Measurements from ENCODE around the gene S100A11. TPM values are rescaled to one million over a fixed set of nuclear protein-coding genes. Genes with fewer than 3 reads are reported as not detected.
A peak's percentile ranks its signal among the peaks of the same experiment; 100 is the strongest.

Gene S100A11
- total RNA-seq, 1 donor from 2014 or later: 737 TPM

DNA sequence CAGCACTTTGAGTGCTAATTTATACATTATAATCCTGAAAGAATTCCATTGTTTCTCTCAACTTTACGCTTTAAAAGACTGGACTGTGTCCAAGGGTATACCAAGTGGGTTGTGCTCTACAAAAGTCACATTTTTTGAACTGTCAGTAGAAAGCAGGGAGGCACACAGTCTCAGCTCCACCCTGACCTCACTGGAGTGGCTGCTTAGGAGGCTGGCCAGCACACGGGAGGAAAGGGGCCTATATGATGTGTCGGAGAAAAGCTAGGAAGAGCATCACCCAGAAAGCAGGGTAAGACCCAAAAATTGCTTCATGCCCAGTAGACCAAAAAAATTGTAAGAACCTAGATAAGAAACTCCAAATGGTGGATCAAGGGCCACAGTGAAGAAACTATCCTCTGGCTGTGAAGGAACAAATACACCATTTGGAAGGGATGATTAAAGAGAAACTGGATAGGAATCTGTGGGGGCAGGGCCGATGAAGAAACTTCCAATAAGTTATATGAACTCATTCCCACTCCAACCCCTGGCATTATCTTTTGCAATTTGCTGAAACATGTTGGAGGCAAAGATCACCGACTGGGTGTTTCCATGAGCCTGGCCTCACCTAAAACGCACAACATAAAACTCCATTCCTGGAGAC is 45.0 kb downstream of the S100A11 start:
- ATAC-seq (no peak), DNase-seq (no peak)
- H3K27me3 ChIP-seq (ENCODE audit: low read depth): no peaks in the 10 kb centered on the region
- intact Hi-C loops (cut with DNase I): no loop called here
- peak overlapping the region; percentile 98 for H3K27ac ChIP-seq
- H3K4me1 ChIP-seq: peaks cover 73% of the 10 kb centered on the region
- peaks cover 1% of the 10 kb centered on the region for H3K36me3 ChIP-seq
- TF ChIP-seq, protein P1, sequence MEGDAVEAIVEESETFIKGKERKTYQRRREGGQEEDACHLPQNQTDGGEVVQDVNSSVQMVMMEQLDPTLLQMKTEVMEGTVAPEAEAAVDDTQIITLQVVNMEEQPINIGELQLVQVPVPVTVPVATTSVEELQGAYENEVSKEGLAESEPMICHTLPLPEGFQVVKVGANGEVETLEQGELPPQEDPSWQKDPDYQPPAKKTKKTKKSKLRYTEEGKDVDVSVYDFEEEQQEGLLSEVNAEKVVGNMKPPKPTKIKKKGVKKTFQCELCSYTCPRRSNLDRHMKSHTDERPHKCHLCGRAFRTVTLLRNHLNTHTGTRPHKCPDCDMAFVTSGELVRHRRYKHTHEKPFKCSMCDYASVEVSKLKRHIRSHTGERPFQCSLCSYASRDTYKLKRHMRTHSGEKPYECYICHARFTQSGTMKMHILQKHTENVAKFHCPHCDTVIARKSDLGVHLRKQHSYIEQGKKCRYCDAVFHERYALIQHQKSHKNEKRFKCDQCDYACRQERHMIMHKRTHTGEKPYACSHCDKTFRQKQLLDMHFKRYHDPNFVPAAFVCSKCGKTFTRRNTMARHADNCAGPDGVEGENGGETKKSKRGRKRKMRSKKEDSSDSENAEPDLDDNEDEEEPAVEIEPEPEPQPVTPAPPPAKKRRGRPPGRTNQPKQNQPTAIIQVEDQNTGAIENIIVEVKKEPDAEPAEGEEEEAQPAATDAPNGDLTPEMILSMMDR (IDR thresholded peaks at IDR 0.05): no peak
- no peaks in the 10 kb centered on the region for H3K9me3 ChIP-seq
- H3K4me3 ChIP-seq: peak overlapping the region; percentile 79

- H3K9me3 ChIP-seq: no peaks in the 10 kb centered on the region
- ATAC-seq (no peak), DNase-seq (no peak)
- no peaks in the 10 kb centered on the region for H3K27me3 ChIP-seq (ENCODE audit: low read depth)
- intact Hi-C loops (cut with DNase I): no loop called here
- H3K4me1 ChIP-seq: peaks cover 83% of the 10 kb centered on the region
- H3K27ac ChIP-seq: peak overlapping the region; percentile 98
- TF ChIP-seq, protein P1 (IDR thresholded peaks at IDR 0.05): no peak
- H3K4me3 ChIP-seq: peak overlapping the region; percentile 79
- peaks cover 11% of the 10 kb centered on the region for H3K36me3 ChIP-seq
These were observed 46.0 kb downstream of the S100A11 start for GRCh38 chr1:151990856-151991198.

- peak overlapping the region; percentile 98 for H3K27ac ChIP-seq
- no peaks in the 10 kb centered on the region for H3K9me3 ChIP-seq
- peaks cover 17% of the 10 kb centered on the region for H3K36me3 ChIP-seq
- no peaks in the 10 kb centered on the region for H3K27me3 ChIP-seq (ENCODE audit: low read depth)
- intact Hi-C loops (cut with DNase I): no loop called here
- ATAC-seq (no peak), DNase-seq (no peak)
- H3K4me1 ChIP-seq: peaks cover 85% of the 10 kb centered on the region
- peak overlapping the region; percentile 79 for H3K4me3 ChIP-seq
- TF ChIP-seq, protein P1 (IDR thresholded peaks at IDR 0.05): no peak
These were observed 46.5 kb downstream of the S100A11 start for GRCh38 chr1:151990058-151990855.

- peak overlapping the region; percentile 79 for H3K4me3 ChIP-seq
- ATAC-seq (peak; percentile 49 to 50), DNase-seq (peak; percentile 80)
- TF ChIP-seq, protein P1 (IDR thresholded peaks at IDR 0.05): no peak
- intact Hi-C loops (cut with DNase I): no loop called here
- H3K27ac ChIP-seq: peak overlapping the region; percentile 98
- H3K36me3 ChIP-seq: peaks cover 26% of the 10 kb centered on the region
- peaks cover 85% of the 10 kb centered on the region for H3K4me1 ChIP-seq
- H3K9me3 ChIP-seq: no peaks in the 10 kb centered on the region
- no peaks in the 10 kb centered on the region for H3K27me3 ChIP-seq (ENCODE audit: low read depth)
These were observed 47.5 kb downstream of the S100A11 start for GRCh38 chr1:151989211-151989862.

DNA sequence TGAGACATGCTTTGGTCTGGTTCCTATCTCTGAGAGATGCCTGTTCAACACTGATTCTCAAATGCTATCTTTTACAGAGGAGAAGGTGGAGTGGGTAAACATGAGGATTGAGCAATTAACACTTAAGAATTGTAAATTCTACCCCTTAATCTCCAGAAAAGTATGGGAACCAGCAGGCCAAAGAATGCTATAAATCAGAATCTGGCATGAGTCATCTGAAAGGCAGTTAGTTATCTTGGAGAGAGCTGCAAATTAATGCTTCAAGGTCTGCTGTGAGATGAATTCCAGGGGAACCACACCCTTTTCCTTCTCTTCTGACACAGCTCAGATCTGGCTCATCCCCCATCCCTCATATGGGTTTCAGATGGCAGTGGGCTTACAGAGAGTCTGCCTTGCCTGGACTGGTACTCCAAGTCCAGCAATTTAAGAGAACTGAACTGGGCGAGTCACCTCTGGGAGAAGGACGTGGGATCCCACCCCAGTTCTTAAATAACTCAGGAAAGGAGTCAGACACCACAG is 48.3 kb downstream of the S100A11 start:
- Histone ChIP-seq H3K27me3 (ENCODE audit: low read depth) (no peaks in the 10 kb centered on the region), H3K4me3 (peak overlapping the region; percentile 79), H3K9me3 (no peaks in the 10 kb centered on the region), H3K36me3 (peaks cover 35% of the 10 kb centered on the region), H3K4me1 (peaks cover 88% of the 10 kb centered on the region), H3K27ac (peak overlapping the region; percentile 98)
- TF ChIP-seq, protein P1 (IDR thresholded peaks at IDR 0.05): no peak
- no peak for DNase-seq
- intact Hi-C loops (cut with DNase I): no loop called here
- ATAC-seq: peak; percentile 3 to 38

All from lower lobe of right lung (tissue), 2 donors.